ENCODE results near the gene TAF1B. TPM values are rescaled to one million over a fixed set of nuclear protein-coding genes. Genes with fewer than 3 reads are reported as not detected.

TAF1B gene
- total and polyA plus RNA-seq, 2 donors from 2014 or later = 8.8 to 27.7 TPM

- Histone ChIP-seq H3K4me3 (ENCODE audit: low read length in 3 of 3) (no peak overlapping the region), H3K27me3 (ENCODE audit: control insufficient read depth, insufficient read depth, low read length) (no peaks in the 10 kb centered on the region), H3K27ac (ENCODE audit: low read depth in 2 of 2, low read length in 2 of 2) (no peak overlapping the region), H3K4me1 (ENCODE audit: control insufficient read depth in 2 of 3, insufficient read depth in 2 of 3, low read depth in 1 of 3, low read length in 3 of 3) (peaks cover 0 to 10% (median 5%) of the 10 kb centered on the region in 3 donors), H3K36me3 (ENCODE audit: control insufficient read depth in 2 of 3, insufficient read depth in 3 of 3, low read length in 3 of 3) (no peaks in the 10 kb centered on the region), H3K9ac (ENCODE audit: low read length in 3 of 3) (no peak overlapping the region), H3K9me3 (ENCODE audit: control insufficient read depth in 2 of 3, insufficient read depth in 1 of 3, low read length in 3 of 3) (no peaks in the 10 kb centered on the region)
- intact Hi-C loops (cut with DNase I) = no loop called here
- peak in 1 of 5 donors; percentile 38 for DNase-seq
- no peak for FAIRE-seq
- no peak for TF ChIP-seq CTCF (IDR thresholded peaks at IDR 0.05; ENCODE audit: borderline replicate concordance, extremely low read depth, insufficient read depth)
Observed at GRCh38 chr2:9799011-9799596, 44.2 kb upstream of the TAF1B start.

- Histone ChIP-seq H3K27ac (ENCODE audit: low read depth in 2 of 2, low read length in 2 of 2) (no peak overlapping the region), H3K36me3 (ENCODE audit: control insufficient read depth in 2 of 3, insufficient read depth in 3 of 3, low read length in 3 of 3) (no peaks in the 10 kb centered on the region), H3K9me3 (ENCODE audit: control insufficient read depth in 2 of 3, insufficient read depth in 1 of 3, low read length in 3 of 3) (no peaks in the 10 kb centered on the region), H3K27me3 (ENCODE audit: control insufficient read depth, insufficient read depth, low read length) (no peaks in the 10 kb centered on the region), H3K4me3 (ENCODE audit: low read length in 3 of 3) (no peak overlapping the region), H3K4me1 (ENCODE audit: control insufficient read depth in 2 of 3, insufficient read depth in 2 of 3, low read depth in 1 of 3, low read length in 3 of 3) (peaks cover 0 to 10% (median 5%) of the 10 kb centered on the region in 3 donors), H3K9ac (ENCODE audit: low read length in 3 of 3) (peak overlapping the region in 1 of 3 donors; percentile 12)
- no peak for FAIRE-seq
- peak; percentile 97 for TF ChIP-seq CTCF (IDR thresholded peaks at IDR 0.05; ENCODE audit: borderline replicate concordance, extremely low read depth, insufficient read depth)
- intact Hi-C loops (cut with DNase I) = no loop called here
- peak; percentile 86 to 92 (median 90) for DNase-seq
Observed at GRCh38 chr2:9799729-9800632, 43.3 kb upstream of the TAF1B start.

GRCh38 chr2:9800639-9800974 is 42.7 kb upstream of the TAF1B start:
- H3K4me1 ChIP-seq (ENCODE audit: control insufficient read depth in 2 of 3, insufficient read depth in 2 of 3, low read depth in 1 of 3, low read length in 3 of 3) = peaks cover 0 to 10% (median 5%) of the 10 kb centered on the region in 3 donors
- intact Hi-C loops (cut with DNase I) = no loop called here
- no peaks in the 10 kb centered on the region for H3K36me3 ChIP-seq (ENCODE audit: control insufficient read depth in 2 of 3, insufficient read depth in 3 of 3, low read length in 3 of 3)
- H3K9ac ChIP-seq (ENCODE audit: low read length in 3 of 3) = no peak overlapping the region
- no peak for TF ChIP-seq CTCF (IDR thresholded peaks at IDR 0.05; ENCODE audit: borderline replicate concordance, extremely low read depth, insufficient read depth)
- no peak for DNase-seq
- H3K4me3 ChIP-seq (ENCODE audit: low read length in 3 of 3) = no peak overlapping the region
- no peak overlapping the region for H3K27ac ChIP-seq (ENCODE audit: low read depth in 2 of 2, low read length in 2 of 2)
- no peak for FAIRE-seq
- no peaks in the 10 kb centered on the region for H3K27me3 ChIP-seq (ENCODE audit: control insufficient read depth, insufficient read depth, low read length)
- H3K9me3 ChIP-seq (ENCODE audit: control insufficient read depth in 2 of 3, insufficient read depth in 1 of 3, low read length in 3 of 3) = no peaks in the 10 kb centered on the region

All from kidney (tissue), 14 donors.